Keratinocyte (primary cell): ENCODE measurements around the gene CCDC200. TPM values are rescaled to one million over a fixed set of nuclear protein-coding genes. Genes with fewer than 3 reads are reported as not detected.
"Not testable (repeated sequence)": the region's sequence is repeated elsewhere in the genome, so short reads cannot be mapped to it uniquely, and the experiment has no call there.

Experiments used
- DNase-seq: peaks from one replicate; pipeline ENCODE4 v3.0.0-alpha.2; 2011; ENCODE audit warnings: low read depth, missing footprints, low spot score
- FAIRE-seq: peaks from 2 replicates; lab custom pipeline; 2011; peaks lifted over from hg19 to GRCh38; lab: Jason Lieb, UNC
- H2AFZ ChIP-seq: 2 replicates; pipeline ENCODE4 v1.6.0; 2012; ENCODE audit warnings: low read length, control low read depth, inconsistent platforms; ENCODE audit not compliant: control insufficient read depth
- H3K27ac ChIP-seq: 2 replicates; pipeline ENCODE4 v1.5.1; 2011; ENCODE audit warnings: low read length; ENCODE audit not compliant: control insufficient read depth, insufficient read depth
- H3K27me3 ChIP-seq: 3 replicates; pipeline ENCODE4 v1.6.0; 2011; ENCODE audit warnings: low read length; ENCODE audit not compliant: control insufficient read depth, insufficient read depth; ENCODE audit errors: extremely low read depth
- H3K36me3 ChIP-seq, 2 experiments: 2 replicates in 1 of 2; 3 replicates in 1 of 2; pipeline ENCODE4 v1.5.1; 2011; ENCODE audit warnings: low read length in 2 of 2, mild to moderate bottlenecking in 1 of 2; ENCODE audit not compliant: control insufficient read depth in 2 of 2, insufficient read depth in 2 of 2; ENCODE audit errors: extremely low read depth in 1 of 2
- H3K4me1 ChIP-seq: 3 replicates; pipeline ENCODE4 v1.5.1; 2011; ENCODE audit warnings: low read length; ENCODE audit not compliant: control insufficient read depth, insufficient read depth; ENCODE audit errors: extremely low read depth
- H3K4me2 ChIP-seq: 3 replicates; pipeline ENCODE4 v1.6.0; 2011; ENCODE audit warnings: low read depth, low read length; ENCODE audit not compliant: control insufficient read depth, insufficient read depth; ENCODE audit errors: extremely low read depth
- H3K4me3 ChIP-seq, 3 experiments: fragments of 200-600 bp in 1 of 3; sonication (generic) in 1 of 3; 2 replicates in 2 of 3; 3 replicates in 1 of 3; pipeline ENCODE4 v1.5.1; 2011 to 2016; ENCODE audit warnings: low read length in 3 of 3, mild to moderate bottlenecking in 3 of 3, control low read depth in 2 of 3, inconsistent platforms in 1 of 3, low read depth in 1 of 3, mixed read lengths in 1 of 3, mixed run types in 1 of 3, moderate library complexity in 1 of 3; ENCODE audit not compliant: control insufficient read depth in 2 of 3, insufficient read depth in 2 of 3; ENCODE audit errors: extremely low read depth in 1 of 3
- H3K79me2 ChIP-seq: 2 replicates; pipeline ENCODE4 v1.6.0; 2012; ENCODE audit warnings: low read length; ENCODE audit not compliant: control insufficient read depth, insufficient read depth
- H3K9ac ChIP-seq: 3 replicates; pipeline ENCODE4 v1.6.0; 2011; ENCODE audit warnings: low read length; ENCODE audit not compliant: control insufficient read depth, insufficient read depth; ENCODE audit errors: extremely low read depth
- H3K9me1 ChIP-seq: 3 replicates; pipeline ENCODE4 v1.6.0; 2011; ENCODE audit warnings: low read length; ENCODE audit not compliant: control insufficient read depth, insufficient read depth; ENCODE audit errors: extremely low read depth
- H3K9me3 ChIP-seq: 2 replicates; pipeline ENCODE4 v1.5.1; 2012; ENCODE audit warnings: low read depth, low read length; ENCODE audit not compliant: control insufficient read depth
- H4K20me1 ChIP-seq: 3 replicates; pipeline ENCODE4 v1.6.0; 2011; ENCODE audit warnings: low read length; ENCODE audit not compliant: control insufficient read depth, insufficient read depth; ENCODE audit errors: extremely low read depth
- dilution Hi-C: fragments of 300-500 bp; cut with MboI; formaldehyde crosslinking; loops from one replicate; pipeline ENCODE4 v1.7.0; 2020; ENCODE audit warnings: low sequenced_read_pairs; ENCODE audit not compliant: extremely low pct_ligation_motif_present
- polyA plus RNA-seq, 5 experiments: library from polyadenylated mRNA; depleted of rRNA in 3 of 5; stranded (reverse) in 3 of 5; stranded (forward) in 1 of 5; unstranded in 1 of 5; fragments of >200 nt; gene quantifications; 1 replicate in 1 of 5; 2 replicates in 3 of 5; 3 replicates in 1 of 5; pipeline versions ENCODE4 v1.2.1 to v1.2.3, GENCODE V29; 2011 to 2012; ENCODE audit warnings: missing spikeins in 2 of 5, low read depth in 1 of 5, low replicate concordance in 1 of 5

The CCDC200 gene
- polyA plus RNA-seq, 1 donor (not counting 4 experiments of a cell fraction or from before 2014, with no cell fraction given) = not detected

DNA sequence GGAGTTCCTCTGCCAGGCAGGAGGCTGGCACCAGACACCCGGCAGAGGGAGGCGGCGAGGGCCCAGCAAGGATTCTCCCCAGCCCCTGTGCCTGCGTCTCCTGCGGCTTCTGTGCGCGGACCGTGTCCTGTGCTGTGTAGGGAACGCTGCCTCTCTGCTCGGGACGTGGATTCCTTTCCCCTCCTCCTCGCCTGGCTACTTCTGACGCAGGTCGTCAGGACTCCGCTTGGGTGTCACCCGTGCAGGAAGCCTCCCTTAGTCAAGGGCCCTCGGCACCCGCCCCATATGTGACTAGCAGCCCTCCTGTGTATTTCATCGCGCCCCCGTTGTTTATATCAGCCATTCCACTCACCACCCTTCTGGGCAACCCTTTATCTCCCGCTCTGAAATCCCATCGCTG is 18.0 kb upstream of the CCDC200 start:
- H3K4me3 ChIP-seq, FAIRE-seq, dilution Hi-C loops: not testable (repeated sequence)

DNA sequence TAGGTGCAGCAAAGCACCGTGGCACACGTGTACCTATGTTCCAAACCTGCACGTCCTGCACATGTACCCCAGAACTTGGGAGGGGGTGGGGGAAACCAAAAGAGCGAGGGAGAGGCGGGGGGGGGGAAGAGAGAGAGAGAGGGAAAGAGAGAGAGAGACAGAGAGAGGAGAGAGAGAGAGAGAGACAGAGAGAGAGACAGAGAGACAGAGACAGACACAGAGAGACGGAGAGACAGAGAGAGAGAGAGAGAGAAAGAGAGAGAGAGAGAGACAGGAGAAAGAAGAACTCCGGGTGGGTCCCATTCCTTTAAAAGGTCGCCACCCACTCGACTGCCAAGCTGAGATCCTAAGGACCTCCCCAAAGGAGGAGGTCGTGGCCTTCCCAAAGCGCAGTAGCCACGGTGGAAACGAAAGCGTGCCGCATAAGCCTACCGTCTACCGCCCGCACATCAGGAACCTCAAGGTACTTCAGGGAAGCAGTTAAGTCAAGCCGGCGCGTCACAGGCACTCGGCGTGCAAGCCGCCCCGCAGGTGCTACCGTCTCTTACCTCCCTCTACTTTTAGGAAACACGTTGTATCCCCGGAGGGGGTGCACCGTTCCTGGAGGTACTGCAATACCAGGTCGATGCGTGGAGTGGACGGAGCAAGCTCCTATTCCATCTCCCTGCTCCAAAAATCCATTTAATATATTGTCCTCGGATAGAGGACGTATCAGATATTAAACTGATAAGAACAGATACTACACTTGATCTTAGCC is 12.4 kb upstream of the CCDC200 start:
- dilution Hi-C loops, H2AFZ ChIP-seq, H3K9ac ChIP-seq, FAIRE-seq, H3K27ac ChIP-seq, H3K4me2 ChIP-seq, H3K27me3 ChIP-seq, H3K79me2 ChIP-seq, H3K4me1 ChIP-seq, H3K36me3 ChIP-seq, H3K9me3 ChIP-seq, DNase-seq, H3K4me3 ChIP-seq, H3K9me1 ChIP-seq, H4K20me1 ChIP-seq: not testable (repeated sequence)

More for the DNA sequence above, 18.0 kb upstream of the CCDC200 start:
- not testable (repeated sequence) for H3K4me2 ChIP-seq, H3K36me3 ChIP-seq, H3K9ac ChIP-seq, H4K20me1 ChIP-seq, DNase-seq, H3K9me1 ChIP-seq, H3K27me3 ChIP-seq, H2AFZ ChIP-seq, H3K9me3 ChIP-seq, H3K27ac ChIP-seq, H3K4me1 ChIP-seq, H3K79me2 ChIP-seq

GRCh38 chr17:43239597-43239996 is 11.2 kb upstream of the CCDC200 start:
- DNase-seq, H3K4me2 ChIP-seq, H3K27ac ChIP-seq, H3K9ac ChIP-seq, H3K9me1 ChIP-seq, H3K4me1 ChIP-seq, dilution Hi-C loops, FAIRE-seq, H3K79me2 ChIP-seq, H3K27me3 ChIP-seq, H3K9me3 ChIP-seq, H3K4me3 ChIP-seq, H3K36me3 ChIP-seq, H2AFZ ChIP-seq, H4K20me1 ChIP-seq: not testable (repeated sequence)

GRCh38 chr17:43233877-43234276 is 5.5 kb upstream of the CCDC200 start, which contains the start of gene RNU2-1:
Gene RNU2-1 (minus strand): TSS chr17:43233977.
- H3K27me3 ChIP-seq, H3K9me3 ChIP-seq, H4K20me1 ChIP-seq, H3K79me2 ChIP-seq, H3K9ac ChIP-seq, DNase-seq, H3K4me2 ChIP-seq, H3K27ac ChIP-seq, dilution Hi-C loops, H3K4me3 ChIP-seq, FAIRE-seq, H2AFZ ChIP-seq, H3K36me3 ChIP-seq, H3K9me1 ChIP-seq, H3K4me1 ChIP-seq: not testable (repeated sequence)

DNA sequence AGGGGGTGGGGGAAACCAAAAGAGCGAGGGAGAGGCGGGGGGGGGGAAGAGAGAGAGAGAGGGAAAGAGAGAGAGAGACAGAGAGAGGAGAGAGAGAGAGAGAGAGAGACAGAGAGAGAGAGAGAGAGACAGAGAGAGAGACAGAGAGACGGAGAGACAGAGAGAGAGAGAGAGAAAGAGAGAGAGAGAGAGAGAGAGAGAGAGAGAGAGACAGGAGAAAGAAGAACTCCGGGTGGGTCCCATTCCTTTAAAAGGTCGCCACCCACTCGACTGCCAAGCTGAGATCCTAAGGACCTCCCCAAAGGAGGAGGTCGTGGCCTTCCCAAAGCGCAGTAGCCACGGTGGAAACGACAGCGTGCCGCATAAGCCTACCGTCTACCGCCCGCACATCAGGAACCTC is 4.8 kb upstream of the CCDC200 start:
- FAIRE-seq, H3K4me1 ChIP-seq, H3K27ac ChIP-seq, H3K9ac ChIP-seq, H3K79me2 ChIP-seq, H3K4me2 ChIP-seq, H3K27me3 ChIP-seq, dilution Hi-C loops, H2AFZ ChIP-seq, H3K9me1 ChIP-seq, H3K36me3 ChIP-seq, H3K4me3 ChIP-seq, H3K9me3 ChIP-seq, DNase-seq, H4K20me1 ChIP-seq: not testable (repeated sequence)
